GM18909 (cell line): Measurements from ENCODE around the gene SRCIN1.
"Not testable (repeated sequence)": the region's sequence is repeated elsewhere in the genome, so short reads cannot be mapped to it uniquely, and the experiment has no call there.

Experiments used
- ATAC-seq: cut with Tn5 transposase; IDR thresholded peaks from one replicate; pipeline ENCODE4 v1.9.1; 2021; ENCODE audit warnings: mild to moderate bottlenecking; ENCODE audit not compliant: unreplicated experiment, poor library complexity

SRCIN1 gene

GRCh38 chr17:38530856-38531255, 74.9 kb downstream of the SRCIN1 start:
- not testable (repeated sequence) for ATAC-seq

GRCh38 chr17:38528141-38528540, 77.6 kb downstream of the SRCIN1 start:
- not testable (repeated sequence) for ATAC-seq

GRCh38 chr17:38526526-38526925, 79.2 kb downstream of the SRCIN1 start:
- not testable (repeated sequence) for ATAC-seq

GRCh38 chr17:38512473-38513058, 93.2 kb downstream of the SRCIN1 start:
- ATAC-seq = no peak

GRCh38 chr17:38511150-38512108, 94.3 kb downstream of the SRCIN1 start:
- no peak for ATAC-seq

GRCh38 chr17:38510421-38511149, 95.2 kb downstream of the SRCIN1 start:
- no peak for ATAC-seq

- ATAC-seq = no peak
Observed at GRCh38 chr17:38509772-38510420, 95.9 kb downstream of the SRCIN1 start.

- ATAC-seq = no peak
Observed at GRCh38 chr17:38508954-38509771, 96.6 kb downstream of the SRCIN1 start.

- ATAC-seq = no peak
Observed at GRCh38 chr17:38508570-38508950, 97.2 kb downstream of the SRCIN1 start.

GRCh38 chr17:38507921-38508569, 97.7 kb downstream of the SRCIN1 start:
- ATAC-seq = no peak

- ATAC-seq = no peak
Observed at GRCh38 chr17:38507436-38507835, 98.3 kb downstream of the SRCIN1 start.

- ATAC-seq = no peak
Observed at GRCh38 chr17:38504216-38504615, 101.5 kb downstream of the SRCIN1 start.

GRCh38 chr17:38503286-38503913, 102.4 kb downstream of the SRCIN1 start:
- ATAC-seq = not testable (repeated sequence)

GRCh38 chr17:38501718-38502117, 104.0 kb downstream of the SRCIN1 start:
- ATAC-seq = not testable (repeated sequence)

- not testable (repeated sequence) for ATAC-seq
Observed at GRCh38 chr17:38499230-38499629, 106.5 kb downstream of the SRCIN1 start.

- ATAC-seq = no peak
Observed at GRCh38 chr17:38498353-38498752, 107.4 kb downstream of the SRCIN1 start.

- not testable (repeated sequence) for ATAC-seq
Observed at GRCh38 chr17:38497656-38498055, 108.1 kb downstream of the SRCIN1 start.

- not testable (repeated sequence) for ATAC-seq
Observed at GRCh38 chr17:38494152-38494551, 111.6 kb downstream of the SRCIN1 start.
